ENCODE results near the gene COL4A6. TPM values are rescaled to one million over a fixed set of nuclear protein-coding genes. Genes with fewer than 3 reads are reported as not detected.

The COL4A6 gene
- total RNA-seq, 1 experiment from 2014 or later, result 0.28 TPM

GRCh38 chrX:108447303-108447702, 9.1 kb upstream of the COL4A6 start:
- in situ Hi-C loops (cut with HindIII; ENCODE audit: low pct_unique_long_range_greater_than_20kb, low sequenced_read_pairs), result no loop called here
- intact Hi-C loops (cut with micrococcal nuclease; ENCODE audit: unreplicated experiment), result no loop called here
- Histone ChIP-seq H3K9me3 (ENCODE audit: control insufficient read depth, insufficient read depth, low read depth, low read length) (no peaks in the 10 kb centered on the region), H3K36me3 (ENCODE audit: control insufficient read depth, insufficient read depth, low read length) (no peaks in the 10 kb centered on the region), H3K4me1 (ENCODE audit: control insufficient read depth, insufficient read depth, low read length) (no peaks in the 10 kb centered on the region), H3K4me3 (ENCODE audit: low read depth in 2 of 2, low read length in 2 of 2) (no peak overlapping the region), H3K27me3 (ENCODE audit: control insufficient read depth, insufficient read depth, low read length) (no peaks in the 10 kb centered on the region), H3K27ac (ENCODE audit: low read length) (no peak overlapping the region)
- no TSS peak for BruUV-seq (replicated peaks)
- CTCF ChIA-PET, result no interaction called here
- ATAC-seq (no peak), DNase-seq (ENCODE audit: low read depth, low spot score) (no peak)
- POLR2A ChIA-PET, result interaction anchor here (0.6 kb wide), 1 partner anchor 153 kb away, joined by 6 read pairs; no protein-coding TSS in a partner anchor
- no peak for TF ChIP-seq TCF7L2 (IDR thresholded peaks at IDR 0.05; ENCODE audit: low read depth, low read length)
- TF ChIP-seq POLR2AphosphoS5 (IDR thresholded peaks at IDR 0.05; ENCODE audit: low read depth, low read length), result no peak
- no peak for TF ChIP-seq SIN3A (IDR thresholded peaks at IDR 0.05; ENCODE audit: borderline replicate concordance, insufficient read depth, low read depth, low read length)
- no peak for TF ChIP-seq REST (IDR thresholded peaks at IDR 0.05; ENCODE audit: insufficient read depth in 1 of 2, low read depth in 2 of 2, low read length in 1 of 2)
- TF ChIP-seq CTCF (IDR thresholded peaks at IDR 0.05), result no peak

GRCh38 chrX:108442901-108443464, 4.8 kb upstream of the COL4A6 start:
- ChIA-PET CTCF (no interaction called here), POLR2A (no interaction called here)
- no peak for TF ChIP-seq CTCF (IDR thresholded peaks at IDR 0.05)
- no peak for TF ChIP-seq SIN3A (IDR thresholded peaks at IDR 0.05; ENCODE audit: borderline replicate concordance, insufficient read depth, low read depth, low read length)
- no peak overlapping the region for H3K4me3 ChIP-seq (ENCODE audit: low read depth in 2 of 2, low read length in 2 of 2)
- H3K27ac ChIP-seq (ENCODE audit: low read length), result no peak overlapping the region
- intact Hi-C loops (cut with micrococcal nuclease; ENCODE audit: unreplicated experiment) (no loop called here), in situ Hi-C loops (cut with HindIII; ENCODE audit: low pct_unique_long_range_greater_than_20kb, low sequenced_read_pairs) (no loop called here)
- H3K27me3 ChIP-seq (ENCODE audit: control insufficient read depth, insufficient read depth, low read length), result peaks cover 6% of the 10 kb centered on the region
- no TSS peak for BruUV-seq (replicated peaks)
- no peaks in the 10 kb centered on the region for H3K9me3 ChIP-seq (ENCODE audit: control insufficient read depth, insufficient read depth, low read depth, low read length)
- no peak for DNase-seq (ENCODE audit: low read depth, low spot score)
- H3K4me1 ChIP-seq (ENCODE audit: control insufficient read depth, insufficient read depth, low read length), result no peaks in the 10 kb centered on the region; the same call in 1 of the 2 replicates
- ATAC-seq, result no peak
- no peaks in the 10 kb centered on the region for H3K36me3 ChIP-seq (ENCODE audit: control insufficient read depth, insufficient read depth, low read length)
